AG04449 (cell line): ENCODE data around the gene CHD2.

ENCODE experiments used
- CTCF ChIA-PET: fragments of 350-600 bp; formaldehyde crosslinking; extraction: SDS; loops from one replicate; lab custom pipeline; 2021; ENCODE audit warnings: antibody characterized with exemption; lab: Yijun Ruan, JAX
- POLR2A ChIA-PET: fragments of 400-600, 350-600 bp; formaldehyde crosslinking; extraction: SDS; loops from one replicate; lab custom pipeline; 2020; ENCODE audit warnings: antibody characterized with exemption, inconsistent platforms; lab: Yijun Ruan, JAX
- DNase-seq: peaks from one replicate; pipeline ENCODE4 v3.0.0-alpha.2; 2010; ENCODE audit warnings: low read depth, low spot score
- H3K4me3 ChIP-seq: 2 replicates; pipeline ENCODE4 v1.5.1; 2011; ENCODE audit warnings: low read depth, mild to moderate bottlenecking, control low read depth, low read length
- TF ChIP-seq, protein P1 (sequence below): IDR thresholded peaks from one replicate; pipeline ENCODE4 v1.5.1; 2011; ENCODE audit warnings: mild to moderate bottlenecking, moderate library complexity, low read length, control low read depth, inconsistent platforms; ENCODE audit not compliant: insufficient read depth; ENCODE audit errors: missing control alignments

Gene CHD2

DNA sequence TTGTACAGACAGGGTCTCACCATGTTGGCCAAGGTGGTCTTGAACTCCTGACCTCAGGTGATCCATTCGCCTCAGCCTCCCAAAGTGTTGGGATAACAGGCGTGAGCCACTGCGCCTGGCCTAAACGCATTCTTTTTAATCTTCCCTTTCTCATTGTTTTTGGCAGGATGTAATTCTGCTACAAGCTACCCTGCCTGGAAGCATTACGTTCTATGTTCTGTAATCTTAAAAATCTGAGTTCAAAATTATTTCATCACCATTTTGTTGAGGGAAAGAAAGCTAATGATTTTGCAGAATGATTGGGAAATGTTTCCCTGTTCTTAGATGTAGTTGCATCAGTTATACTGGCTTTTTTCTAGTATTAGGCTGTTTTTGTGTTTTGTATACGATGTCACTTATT is 117.4 kb downstream of the CHD2 start:
- CTCF ChIA-PET = interaction anchor here (0.7 to 3.6 kb wide), 6 partner anchors 8 to 1102 kb away, joined by 3 to 38 read pairs (median 5); no protein-coding TSS in a partner anchor
- DNase-seq = no peak
- H3K4me3 ChIP-seq = no peak overlapping the region
- POLR2A ChIA-PET = no interaction called here
- TF ChIP-seq, protein P1, sequence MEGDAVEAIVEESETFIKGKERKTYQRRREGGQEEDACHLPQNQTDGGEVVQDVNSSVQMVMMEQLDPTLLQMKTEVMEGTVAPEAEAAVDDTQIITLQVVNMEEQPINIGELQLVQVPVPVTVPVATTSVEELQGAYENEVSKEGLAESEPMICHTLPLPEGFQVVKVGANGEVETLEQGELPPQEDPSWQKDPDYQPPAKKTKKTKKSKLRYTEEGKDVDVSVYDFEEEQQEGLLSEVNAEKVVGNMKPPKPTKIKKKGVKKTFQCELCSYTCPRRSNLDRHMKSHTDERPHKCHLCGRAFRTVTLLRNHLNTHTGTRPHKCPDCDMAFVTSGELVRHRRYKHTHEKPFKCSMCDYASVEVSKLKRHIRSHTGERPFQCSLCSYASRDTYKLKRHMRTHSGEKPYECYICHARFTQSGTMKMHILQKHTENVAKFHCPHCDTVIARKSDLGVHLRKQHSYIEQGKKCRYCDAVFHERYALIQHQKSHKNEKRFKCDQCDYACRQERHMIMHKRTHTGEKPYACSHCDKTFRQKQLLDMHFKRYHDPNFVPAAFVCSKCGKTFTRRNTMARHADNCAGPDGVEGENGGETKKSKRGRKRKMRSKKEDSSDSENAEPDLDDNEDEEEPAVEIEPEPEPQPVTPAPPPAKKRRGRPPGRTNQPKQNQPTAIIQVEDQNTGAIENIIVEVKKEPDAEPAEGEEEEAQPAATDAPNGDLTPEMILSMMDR = no peak

DNA sequence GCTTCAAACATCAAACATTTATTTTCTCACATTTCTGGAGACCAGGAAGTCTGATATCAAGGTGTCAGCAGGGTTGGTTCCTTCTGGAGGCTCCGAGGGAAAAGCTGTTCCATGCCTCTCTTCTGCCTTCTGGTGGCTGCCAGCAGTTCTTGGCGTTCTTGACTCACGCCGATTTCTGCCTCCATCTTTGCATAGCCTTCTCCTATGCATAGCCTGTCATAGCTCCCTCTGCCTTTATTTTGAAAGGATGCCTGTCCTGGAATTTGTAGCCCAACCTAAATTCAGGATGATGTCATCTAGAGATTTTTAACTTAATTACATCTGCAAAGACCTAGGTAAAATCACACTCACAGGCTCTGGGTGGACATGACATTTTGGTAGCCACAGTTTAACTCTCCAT is 118.5 kb downstream of the CHD2 start:
- TF ChIP-seq, protein P1 = no peak
- no peak overlapping the region for H3K4me3 ChIP-seq
- DNase-seq = no peak

DNA sequence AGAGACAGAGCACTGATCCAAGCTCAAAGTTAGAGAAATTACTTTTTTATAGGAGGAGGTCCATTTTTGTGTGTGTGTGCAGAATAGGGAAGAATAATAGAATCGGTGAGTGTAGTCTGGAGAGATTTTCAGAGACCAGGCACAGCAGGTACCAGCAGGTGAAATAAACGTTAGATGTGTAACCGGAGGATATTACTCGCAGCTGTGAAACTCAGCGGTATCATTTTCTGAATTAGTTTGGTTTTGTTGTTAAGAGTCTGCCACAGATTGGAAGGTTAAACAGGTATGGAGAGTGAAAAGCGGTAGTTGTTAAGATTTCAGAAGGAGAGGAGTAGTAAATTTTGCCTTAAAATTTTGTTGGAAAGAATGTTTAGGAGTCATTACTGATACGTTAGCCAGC is 119.0 kb downstream of the CHD2 start:
- no peak for DNase-seq
- H3K4me3 ChIP-seq = no peak overlapping the region
- POLR2A ChIA-PET = interaction anchor here (0.6 kb wide), 1 partner anchor 187 kb away, joined by 3 read pairs; no protein-coding TSS in a partner anchor
- TF ChIP-seq, protein P1 = no peak
- CTCF ChIA-PET = interaction anchor here (0.9 to 3.6 kb wide), 3 partner anchors 10 to 1101 kb away, joined by 3 to 38 read pairs (median 7); no protein-coding TSS in a partner anchor

More for the DNA sequence above, 118.5 kb downstream of the CHD2 start:
- ChIA-PET CTCF (interaction anchor here (0.9 to 3.6 kb wide), 4 partner anchors 11 to 1101 kb away, joined by 3 to 38 read pairs (median 10); no protein-coding TSS in a partner anchor), POLR2A (interaction anchor here (0.6 kb wide), 1 partner anchor 187 kb away, joined by 3 read pairs; no protein-coding TSS in a partner anchor)

DNA sequence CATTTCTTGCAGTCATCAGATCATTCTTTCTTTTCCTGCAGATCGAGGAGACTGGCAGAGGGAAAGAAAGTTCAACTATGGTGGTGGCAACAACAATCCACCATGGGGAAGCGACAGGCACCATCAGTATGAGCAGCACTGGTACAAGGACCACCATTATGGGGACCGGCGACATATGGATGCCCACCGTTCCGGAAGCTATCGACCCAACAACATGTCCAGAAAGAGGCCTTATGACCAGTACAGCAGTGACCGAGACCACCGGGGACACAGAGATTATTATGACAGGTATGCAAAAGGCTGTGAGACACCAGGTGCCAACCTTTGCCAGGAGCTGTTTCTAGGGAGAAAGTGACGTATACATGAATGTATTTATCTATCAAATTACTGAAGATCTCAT is 119.8 kb downstream of the CHD2 start:
- CTCF ChIA-PET = interaction anchor here (0.9 to 3.6 kb wide), 4 partner anchors 9 to 1100 kb away, joined by 3 to 38 read pairs (median 6); no protein-coding TSS in a partner anchor

DNA sequence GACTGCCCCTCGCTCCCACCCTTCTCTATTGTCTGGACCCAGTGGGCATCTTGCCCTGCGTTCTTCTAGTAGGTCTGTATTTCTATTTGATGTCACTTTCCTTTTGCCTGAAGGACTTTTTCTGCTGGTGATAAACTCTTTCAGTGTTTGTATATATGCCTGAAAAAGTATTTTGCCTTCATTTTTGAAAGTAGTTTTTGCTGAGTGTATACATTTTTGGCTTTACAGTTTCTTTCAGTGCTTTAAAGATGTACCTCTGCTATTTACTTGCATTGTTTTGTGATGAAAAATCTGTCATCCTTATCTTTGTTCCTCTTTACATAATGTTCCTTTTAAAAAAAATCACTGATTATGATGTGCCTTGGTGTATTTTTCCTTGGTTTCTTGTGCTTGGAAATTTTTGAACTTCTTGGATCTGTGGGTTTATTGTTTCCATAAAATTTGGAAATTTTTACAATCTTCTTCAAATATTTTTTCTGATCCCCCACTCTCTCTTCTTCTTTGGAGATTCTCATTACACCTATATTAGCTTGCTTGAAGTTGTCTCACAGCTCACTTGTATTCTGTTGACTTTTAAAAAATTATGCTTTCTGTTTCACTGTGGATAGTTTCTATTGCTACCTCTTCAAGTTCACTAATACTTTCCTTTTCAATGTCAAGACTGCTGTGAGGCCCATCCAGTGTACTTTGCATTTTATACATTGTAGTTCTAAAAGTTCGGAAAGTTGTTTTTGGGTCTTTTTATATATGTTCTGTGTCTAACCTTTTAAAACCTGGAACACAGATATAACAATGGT is 121.0 kb downstream of the CHD2 start:
- TF ChIP-seq, protein P1 = no peak
- ChIA-PET POLR2A (no interaction called here), CTCF (interaction anchor here (0.9 to 3.6 kb wide), 5 partner anchors 8 to 1099 kb away, joined by 3 to 38 read pairs (median 8); no protein-coding TSS in a partner anchor)
- no peak overlapping the region for H3K4me3 ChIP-seq
- no peak for DNase-seq

More for the DNA sequence above, 119.8 kb downstream of the CHD2 start:
- POLR2A ChIA-PET = no interaction called here
- no peak for DNase-seq
- H3K4me3 ChIP-seq = no peak overlapping the region
- TF ChIP-seq, protein P1 = no peak

DNA sequence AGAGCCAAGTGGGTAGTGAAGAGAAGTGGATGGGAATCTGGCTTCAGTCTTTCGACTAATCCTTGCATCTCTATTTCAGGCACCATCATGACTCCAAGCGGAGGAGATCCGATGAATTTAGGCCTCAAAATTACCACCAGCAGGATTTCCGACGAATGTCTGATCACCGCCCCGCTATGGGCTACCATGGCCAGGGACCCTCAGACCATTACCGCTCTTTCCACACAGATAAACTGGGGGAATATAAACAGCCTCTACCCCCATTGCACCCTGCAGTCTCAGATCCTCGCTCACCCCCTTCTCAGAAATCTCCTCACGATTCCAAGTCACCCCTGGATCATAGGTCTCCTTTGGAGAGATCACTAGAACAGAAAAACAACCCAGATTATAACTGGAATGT is 124.2 kb downstream of the CHD2 start:
- H3K4me3 ChIP-seq = no peak overlapping the region
- ChIA-PET POLR2A (no interaction called here), CTCF (interaction anchor here (1.2 to 14.8 kb wide), 2 partner anchors 9 to 1096 kb away, joined by 3 to 184 read pairs; no protein-coding TSS in a partner anchor)
- no peak for DNase-seq
- TF ChIP-seq, protein P1 = no peak
